Activated naive CD4-positive, alpha-beta T cell treated with anti-CD3 and anti-CD28 coated beads, Interleukin-2, amount 10 ng/mL, durations not matched to agents 7 days and 5 days (primary cell): ENCODE results near the gene BAZ1A.

ENCODE experiments used
- CTCF ChIA-PET: fragments of 350-600 bp; sonication (Branson Sonifier 250); formaldehyde crosslinking; loops from one replicate; lab custom pipeline; 2021; ENCODE audit warnings: antibody characterized with exemption; lab: Charles Lee
- DNase-seq: peaks from one replicate; pipeline ENCODE4 v3.0.0-alpha.2; 2020
- H3K27ac Mint-ChIP-seq: one replicate; pipeline ENCODE4 v1.8.0; 2021; ENCODE audit warnings: mild to moderate bottlenecking, moderate library complexity, mixed read lengths
- H3K27me3 Mint-ChIP-seq: one replicate; pipeline ENCODE4 v1.8.0; 2021; ENCODE audit warnings: mild to moderate bottlenecking, mixed read lengths
- H3K36me3 Mint-ChIP-seq: one replicate; pipeline ENCODE4 v1.8.0; 2021; ENCODE audit warnings: mixed read lengths
- H3K4me1 Mint-ChIP-seq: one replicate; pipeline ENCODE4 v1.8.0; 2021; ENCODE audit warnings: mixed read lengths
- H3K4me3 Mint-ChIP-seq: one replicate; pipeline ENCODE4 v1.8.0; 2021; ENCODE audit warnings: mild to moderate bottlenecking, moderate library complexity, mixed read lengths
- H3K9me3 Mint-ChIP-seq: one replicate; pipeline ENCODE4 v1.8.0; 2021; ENCODE audit warnings: mixed read lengths

The BAZ1A gene

GRCh38 chr14:34785223-34786006, 89.7 kb downstream of the BAZ1A start:
- H3K4me1 Mint-ChIP-seq, result peaks cover 2% of the 10 kb centered on the region
- no peaks in the 10 kb centered on the region for H3K9me3 Mint-ChIP-seq
- no peak overlapping the region for H3K4me3 Mint-ChIP-seq
- DNase-seq, result no peak
- H3K27me3 Mint-ChIP-seq, result no peaks in the 10 kb centered on the region
- CTCF ChIA-PET, result no interaction called here
- H3K36me3 Mint-ChIP-seq, result peaks cover 47% of the 10 kb centered on the region
- no peak overlapping the region for H3K27ac Mint-ChIP-seq

GRCh38 chr14:34782031-34782430, 93.1 kb downstream of the BAZ1A start:
- Mint-ChIP-seq H3K9me3 (no peaks in the 10 kb centered on the region), H3K27me3 (no peaks in the 10 kb centered on the region), H3K4me3 (no peak overlapping the region), H3K27ac (no peak overlapping the region), H3K4me1 (peaks cover 2% of the 10 kb centered on the region), H3K36me3 (peaks cover 48% of the 10 kb centered on the region)
- no peak for DNase-seq
- CTCF ChIA-PET, result no interaction called here

- CTCF ChIA-PET, result no interaction called here
- H3K27me3 Mint-ChIP-seq, result no peaks in the 10 kb centered on the region
- no peak for DNase-seq
- H3K36me3 Mint-ChIP-seq, result peaks cover 49% of the 10 kb centered on the region
- H3K4me3 Mint-ChIP-seq, result no peak overlapping the region
- H3K4me1 Mint-ChIP-seq, result peaks cover 2% of the 10 kb centered on the region
- H3K27ac Mint-ChIP-seq, result no peak overlapping the region
- H3K9me3 Mint-ChIP-seq, result no peaks in the 10 kb centered on the region
Observed at GRCh38 chr14:34781242-34781641, 93.9 kb downstream of the BAZ1A start.

- CTCF ChIA-PET, result no interaction called here
- H3K4me1 Mint-ChIP-seq, result peaks cover 2% of the 10 kb centered on the region
Observed at GRCh38 chr14:34780646-34781045, 94.5 kb downstream of the BAZ1A start.

GRCh38 chr14:34778744-34779143, 96.4 kb downstream of the BAZ1A start:
- CTCF ChIA-PET, result no interaction called here
- no peak for DNase-seq
- no peak overlapping the region for H3K27ac Mint-ChIP-seq
- peaks cover 2% of the 10 kb centered on the region for H3K4me1 Mint-ChIP-seq
- H3K4me3 Mint-ChIP-seq, result no peak overlapping the region
- H3K36me3 Mint-ChIP-seq, result peaks cover 59% of the 10 kb centered on the region
- H3K27me3 Mint-ChIP-seq, result no peaks in the 10 kb centered on the region
- H3K9me3 Mint-ChIP-seq, result no peaks in the 10 kb centered on the region

More at GRCh38 chr14:34780646-34781045, 94.5 kb downstream of the BAZ1A start:
- Mint-ChIP-seq H3K36me3 (peaks cover 54% of the 10 kb centered on the region), H3K9me3 (no peaks in the 10 kb centered on the region), H3K27me3 (no peaks in the 10 kb centered on the region), H3K27ac (no peak overlapping the region), H3K4me3 (no peak overlapping the region)
- no peak for DNase-seq

- Mint-ChIP-seq H3K4me3 (no peak overlapping the region), H3K27me3 (no peaks in the 10 kb centered on the region), H3K27ac (no peak overlapping the region), H3K36me3 (peaks cover 49% of the 10 kb centered on the region), H3K4me1 (no peaks in the 10 kb centered on the region), H3K9me3 (no peaks in the 10 kb centered on the region)
- DNase-seq, result no peak
- CTCF ChIA-PET, result no interaction called here
Observed at GRCh38 chr14:34776611-34777010, 98.5 kb downstream of the BAZ1A start.

- Mint-ChIP-seq H3K9me3 (no peaks in the 10 kb centered on the region), H3K36me3 (peaks cover 47% of the 10 kb centered on the region), H3K27ac (no peak overlapping the region), H3K4me1 (no peaks in the 10 kb centered on the region), H3K4me3 (no peak overlapping the region), H3K27me3 (no peaks in the 10 kb centered on the region)
- CTCF ChIA-PET, result no interaction called here
- DNase-seq, result no peak
Observed at GRCh38 chr14:34775922-34776321, 99.2 kb downstream of the BAZ1A start.

GRCh38 chr14:34775342-34775741, 99.8 kb downstream of the BAZ1A start:
- H3K36me3 Mint-ChIP-seq, result peaks cover 45% of the 10 kb centered on the region
- H3K9me3 Mint-ChIP-seq, result no peaks in the 10 kb centered on the region
- no peak overlapping the region for H3K27ac Mint-ChIP-seq
- H3K4me3 Mint-ChIP-seq, result no peak overlapping the region
- no peaks in the 10 kb centered on the region for H3K4me1 Mint-ChIP-seq
- H3K27me3 Mint-ChIP-seq, result no peaks in the 10 kb centered on the region
- CTCF ChIA-PET, result interaction anchor here (0.7 kb wide), 1 partner anchor 217 kb away, joined by 3 read pairs; no protein-coding TSS in a partner anchor
- no peak for DNase-seq

GRCh38 chr14:34770901-34771300, 104.3 kb downstream of the BAZ1A start:
- H3K9me3 Mint-ChIP-seq, result no peaks in the 10 kb centered on the region
- CTCF ChIA-PET, result no interaction called here
- no peak overlapping the region for H3K27ac Mint-ChIP-seq
- no peak for DNase-seq
- H3K36me3 Mint-ChIP-seq, result peaks cover 36% of the 10 kb centered on the region
- no peaks in the 10 kb centered on the region for H3K4me1 Mint-ChIP-seq
- no peak overlapping the region for H3K4me3 Mint-ChIP-seq
- H3K27me3 Mint-ChIP-seq, result no peaks in the 10 kb centered on the region

GRCh38 chr14:34766606-34767005, 108.6 kb downstream of the BAZ1A start:
- Mint-ChIP-seq H3K4me3 (no peak overlapping the region), H3K27me3 (no peaks in the 10 kb centered on the region), H3K36me3 (peaks cover 36% of the 10 kb centered on the region), H3K9me3 (no peaks in the 10 kb centered on the region), H3K27ac (no peak overlapping the region), H3K4me1 (no peaks in the 10 kb centered on the region)
- DNase-seq, result no peak
- CTCF ChIA-PET, result interaction anchor here (0.6 kb wide), 3 partner anchors 27 to 449 kb away, joined by 3 read pairs; no protein-coding TSS in a partner anchor

- CTCF ChIA-PET, result interaction anchor here (0.6 kb wide), 3 partner anchors 26 to 449 kb away, joined by 3 read pairs; no protein-coding TSS in a partner anchor
- H3K9me3 Mint-ChIP-seq, result no peaks in the 10 kb centered on the region
- H3K4me3 Mint-ChIP-seq, result no peak overlapping the region
- H3K27me3 Mint-ChIP-seq, result no peaks in the 10 kb centered on the region
- H3K27ac Mint-ChIP-seq, result no peak overlapping the region
- peaks cover 39% of the 10 kb centered on the region for H3K36me3 Mint-ChIP-seq
- H3K4me1 Mint-ChIP-seq, result no peaks in the 10 kb centered on the region
- DNase-seq, result no peak
Observed at GRCh38 chr14:34766060-34766459, 109.1 kb downstream of the BAZ1A start.

- no peak for DNase-seq
- Mint-ChIP-seq H3K27ac (no peak overlapping the region), H3K4me1 (no peaks in the 10 kb centered on the region), H3K9me3 (no peaks in the 10 kb centered on the region), H3K4me3 (no peak overlapping the region), H3K27me3 (no peaks in the 10 kb centered on the region), H3K36me3 (peaks cover 32% of the 10 kb centered on the region)
- CTCF ChIA-PET, result no interaction called here
Observed at GRCh38 chr14:34755215-34755614, 119.9 kb downstream of the BAZ1A start.

- Mint-ChIP-seq H3K36me3 (peaks cover 28% of the 10 kb centered on the region), H3K27ac (no peak overlapping the region), H3K9me3 (no peaks in the 10 kb centered on the region), H3K27me3 (no peaks in the 10 kb centered on the region), H3K4me3 (no peak overlapping the region), H3K4me1 (no peaks in the 10 kb centered on the region)
- CTCF ChIA-PET, result no interaction called here
- DNase-seq, result no peak
Observed at GRCh38 chr14:34754687-34755086, 120.5 kb downstream of the BAZ1A start.

GRCh38 chr14:34750670-34751069, 124.5 kb downstream of the BAZ1A start:
- H3K36me3 Mint-ChIP-seq, result peaks cover 15% of the 10 kb centered on the region
- H3K27ac Mint-ChIP-seq, result no peak overlapping the region

GRCh38 chr14:34750233-34750632, 124.9 kb downstream of the BAZ1A start:
- Mint-ChIP-seq H3K4me1 (no peaks in the 10 kb centered on the region), H3K36me3 (peaks cover 11% of the 10 kb centered on the region), H3K27ac (no peak overlapping the region), H3K27me3 (no peaks in the 10 kb centered on the region), H3K9me3 (no peaks in the 10 kb centered on the region), H3K4me3 (no peak overlapping the region)
- CTCF ChIA-PET, result interaction anchor here (1.2 kb wide), 1 partner anchor 27 kb away, joined by 5 read pairs; no protein-coding TSS in a partner anchor
- DNase-seq, result no peak

More at GRCh38 chr14:34750670-34751069, 124.5 kb downstream of the BAZ1A start:
- Mint-ChIP-seq H3K4me3 (no peak overlapping the region), H3K9me3 (no peaks in the 10 kb centered on the region), H3K4me1 (no peaks in the 10 kb centered on the region), H3K27me3 (no peaks in the 10 kb centered on the region)
- CTCF ChIA-PET, result no interaction called here
- no peak for DNase-seq
